GM18520 (cell line): ENCODE data around the gene DOCK3.
"Not testable (repeated sequence)": the region's sequence is repeated elsewhere in the genome, so short reads cannot be mapped to it uniquely, and the experiment has no call there.

Source experiments
- ATAC-seq: cut with Tn5 transposase; IDR thresholded peaks from one replicate; pipeline ENCODE4 v1.9.1; 2021; ENCODE audit not compliant: unreplicated experiment

The DOCK3 gene

DNA sequence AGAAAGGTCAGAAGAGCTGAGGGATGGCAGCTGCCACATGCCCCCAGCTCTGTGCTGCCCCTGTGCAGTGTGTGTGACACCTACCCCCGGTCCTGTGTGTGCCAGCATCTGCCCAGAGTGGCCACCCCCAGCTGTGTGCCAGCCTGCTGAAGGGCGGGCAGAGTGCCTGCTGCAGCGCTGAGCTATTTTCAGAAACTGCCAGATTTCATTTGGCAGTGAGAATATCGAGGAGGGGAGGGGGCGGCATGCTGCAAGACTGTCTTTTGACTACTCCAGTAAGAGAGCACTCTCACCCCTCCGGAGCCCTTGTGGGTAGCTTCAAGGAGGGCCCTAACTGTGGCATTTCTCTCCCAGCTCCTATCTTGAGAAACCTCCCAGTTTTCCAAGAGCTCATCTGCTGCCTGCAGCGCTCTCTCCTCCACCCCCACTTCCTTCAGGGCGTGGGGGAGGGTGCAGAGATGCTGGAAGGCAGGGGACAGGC lies 25.2 kb upstream of the DOCK3 start:
- ATAC-seq, result no peak

DNA sequence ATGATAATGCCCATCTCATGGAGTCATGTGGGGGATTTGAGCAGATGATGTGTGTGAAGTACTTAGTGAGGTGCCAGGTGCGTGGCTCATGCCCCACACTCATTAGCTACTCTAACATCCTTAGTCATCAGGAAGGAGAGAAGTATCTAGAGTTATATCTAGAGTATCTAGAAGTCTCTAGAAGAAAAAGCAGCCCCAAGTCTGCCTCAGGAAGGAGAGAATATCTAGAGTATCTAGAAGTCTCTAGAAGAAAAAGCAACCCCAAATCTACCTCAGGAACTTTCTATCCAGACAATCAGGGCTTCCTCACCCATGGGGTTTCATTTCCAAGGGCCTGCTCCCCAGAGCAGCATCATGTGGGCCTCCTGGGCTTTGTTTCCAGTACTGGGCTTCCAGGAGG lies 24.7 kb upstream of the DOCK3 start:
- ATAC-seq, result no peak

DNA sequence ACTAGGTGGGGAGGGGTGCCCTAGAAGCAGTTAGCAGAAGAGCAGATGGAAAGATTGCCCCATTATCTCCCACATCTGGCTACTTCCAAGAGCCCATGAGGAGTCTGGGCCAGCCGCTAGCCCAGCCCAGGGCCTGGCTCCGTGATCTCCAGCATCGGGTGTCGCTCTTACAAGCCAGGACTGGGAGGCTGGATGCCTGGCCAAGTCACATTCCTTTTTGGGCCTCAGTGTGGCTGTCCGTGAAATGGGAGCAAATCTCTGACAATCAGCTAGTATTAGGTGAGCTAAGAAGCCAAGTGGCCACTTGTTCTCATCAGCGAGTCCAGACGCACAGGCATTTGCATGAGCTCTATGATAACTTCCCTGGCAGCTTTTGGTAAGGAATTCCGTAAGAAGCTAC lies 23.3 kb upstream of the DOCK3 start:
- no peak for ATAC-seq

DNA sequence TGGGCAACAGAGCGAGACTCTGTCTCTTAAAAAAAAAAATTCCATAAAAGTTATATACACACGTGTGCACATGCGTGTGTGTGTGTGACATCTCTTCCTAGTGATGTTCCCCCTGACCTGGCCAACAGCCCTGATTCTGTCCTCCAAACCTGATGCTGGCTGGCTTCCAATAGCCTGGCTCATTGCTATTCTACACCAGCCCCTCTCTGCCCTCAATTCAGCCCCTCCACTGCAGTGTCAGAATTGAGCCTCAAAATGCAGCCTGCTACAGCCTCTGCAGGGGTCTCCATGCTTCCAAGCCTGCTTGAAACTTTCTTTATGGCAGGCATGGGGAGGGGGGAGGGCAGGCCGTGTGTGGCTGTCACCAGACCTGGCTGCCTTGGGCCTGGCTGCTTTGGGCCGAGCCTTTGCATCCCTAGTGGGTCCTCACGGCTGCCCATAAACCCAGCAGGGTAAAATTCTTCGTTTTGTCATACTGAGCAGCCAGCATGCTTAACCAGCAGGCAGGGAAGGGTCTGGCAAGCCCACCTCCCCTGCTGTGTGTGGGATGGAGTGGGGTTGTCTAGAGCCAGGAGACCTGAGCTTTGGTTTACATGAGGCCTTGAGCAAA lies 22.7 kb upstream of the DOCK3 start:
- no peak for ATAC-seq

DNA sequence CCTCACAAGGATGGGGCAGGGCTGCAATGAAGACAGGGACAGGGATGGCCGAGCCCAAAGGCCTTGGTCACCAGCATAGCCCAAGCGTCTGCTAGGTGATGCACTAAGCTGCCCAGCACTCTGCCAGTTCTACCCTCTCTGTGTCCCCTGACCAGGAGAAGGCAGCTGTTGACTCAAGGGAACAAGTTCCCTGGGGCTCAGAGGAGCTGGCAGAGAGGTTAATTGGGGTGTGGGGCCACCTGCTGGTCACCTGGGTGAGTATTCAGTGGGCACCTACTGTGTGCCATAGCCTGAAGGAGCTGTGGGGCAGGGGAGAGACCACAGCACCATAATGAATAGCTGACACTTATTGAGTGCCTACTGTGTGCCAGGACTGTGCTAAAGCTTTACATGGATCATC lies 22.0 kb upstream of the DOCK3 start:
- ATAC-seq, result no peak

DNA sequence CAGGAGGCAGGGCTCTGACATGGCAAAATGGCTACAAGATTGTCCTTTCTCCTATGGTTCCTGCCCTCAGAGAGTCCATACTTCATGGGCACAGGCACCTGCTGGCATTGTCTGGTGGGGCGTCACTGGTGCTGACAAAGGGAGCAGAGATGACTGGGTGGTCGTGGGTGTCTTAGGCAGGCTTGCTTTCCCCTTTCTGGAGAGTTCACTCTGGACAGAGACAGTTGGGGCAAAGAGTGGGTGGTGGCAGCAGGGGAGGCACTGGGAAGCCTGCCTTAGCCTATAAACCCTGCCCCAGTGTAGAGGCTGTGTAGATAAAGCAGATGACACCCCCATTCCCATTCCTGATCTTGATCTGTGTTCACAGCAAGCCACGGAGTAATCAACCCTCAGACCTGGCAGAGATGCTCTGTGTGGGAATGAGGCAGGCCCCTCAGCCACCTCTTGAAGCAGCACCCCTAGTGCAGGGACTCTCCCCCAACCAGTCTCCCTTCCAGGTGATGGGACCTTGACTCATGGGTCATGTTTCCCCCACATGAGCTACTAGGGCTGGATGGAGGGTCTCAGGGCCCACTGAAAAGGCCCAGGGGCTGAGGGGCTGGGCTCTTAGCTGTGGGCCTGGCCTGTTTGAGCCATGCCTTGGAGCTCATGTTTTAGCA lies 20.7 kb upstream of the DOCK3 start:
- ATAC-seq, result no peak

DNA sequence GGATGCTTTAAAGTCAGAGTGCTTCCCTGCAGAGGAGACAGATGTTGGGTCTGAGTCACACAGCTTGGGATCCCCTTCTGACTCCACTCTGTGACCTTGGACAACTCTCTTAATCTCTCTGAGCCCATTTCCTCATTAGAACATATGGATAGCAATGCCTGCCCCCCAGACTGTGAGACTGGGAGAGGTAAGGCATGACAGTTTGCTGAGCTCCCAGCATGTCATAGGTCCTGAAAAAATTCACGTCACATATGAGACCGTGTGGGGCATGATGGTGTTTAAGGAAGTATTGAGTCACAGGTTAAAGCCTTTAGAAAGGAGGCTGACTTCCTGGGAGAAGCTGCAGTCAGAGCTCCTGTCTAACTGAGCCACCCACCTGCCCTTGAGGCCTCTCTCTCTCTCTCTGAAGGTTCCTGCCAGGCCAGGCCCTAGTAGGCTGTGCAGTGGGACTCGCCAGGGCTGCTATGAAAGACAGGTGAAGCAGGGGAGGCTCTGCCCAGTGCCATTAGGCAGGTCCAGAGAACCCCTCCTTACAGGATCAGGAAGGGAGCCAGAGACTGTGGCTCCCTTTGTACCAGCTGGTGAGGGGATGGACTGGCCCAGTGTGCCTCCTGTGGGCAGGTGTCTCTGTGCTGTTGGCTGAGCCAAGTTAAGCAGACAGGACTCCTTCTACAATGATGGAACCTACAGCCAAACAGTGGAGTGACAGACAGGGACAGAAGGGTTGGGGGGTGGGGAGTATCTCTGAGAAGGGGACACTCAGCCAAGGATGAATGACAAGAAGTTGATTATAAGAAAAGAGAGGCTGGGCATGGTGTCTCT lies 19.5 kb upstream of the DOCK3 start:
- ATAC-seq, result no peak

DNA sequence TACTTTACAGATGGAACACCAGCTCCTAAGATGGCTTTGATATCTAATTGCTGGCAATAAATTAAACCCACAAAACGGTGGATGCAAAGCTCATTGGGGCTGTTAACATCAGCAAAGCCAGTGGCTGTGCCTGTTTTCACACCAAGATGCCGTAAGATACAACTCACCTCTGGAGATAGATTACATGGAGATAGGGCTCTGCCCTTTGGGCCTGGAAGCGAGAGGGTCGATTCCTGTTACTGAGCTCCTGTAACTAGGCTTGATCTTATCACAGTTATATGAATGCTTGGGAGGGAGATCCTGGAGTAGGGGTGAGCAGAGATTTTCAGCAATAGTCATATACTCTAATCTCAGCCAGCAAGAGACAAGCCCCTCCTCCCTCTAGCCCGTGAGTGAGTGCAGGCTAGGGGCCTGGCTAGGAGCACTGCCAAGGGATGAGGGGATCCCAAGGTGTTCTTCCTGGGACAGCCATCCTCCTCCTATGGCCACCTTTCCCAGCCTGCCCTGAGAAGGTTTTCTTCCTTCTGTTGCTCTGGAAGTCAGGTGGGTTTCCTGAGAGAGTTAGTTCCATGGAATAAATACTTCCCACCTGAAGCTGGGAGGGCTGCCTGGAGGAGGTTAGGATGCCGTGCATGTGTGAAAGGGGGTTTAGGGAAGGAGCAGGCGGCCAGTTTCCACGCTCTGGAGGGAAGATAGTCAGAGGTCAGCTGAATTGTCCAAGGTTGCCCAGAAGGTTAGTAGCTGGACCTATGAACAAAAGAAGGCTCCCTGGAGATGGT lies 18.1 kb upstream of the DOCK3 start:
- ATAC-seq, result no peak

DNA sequence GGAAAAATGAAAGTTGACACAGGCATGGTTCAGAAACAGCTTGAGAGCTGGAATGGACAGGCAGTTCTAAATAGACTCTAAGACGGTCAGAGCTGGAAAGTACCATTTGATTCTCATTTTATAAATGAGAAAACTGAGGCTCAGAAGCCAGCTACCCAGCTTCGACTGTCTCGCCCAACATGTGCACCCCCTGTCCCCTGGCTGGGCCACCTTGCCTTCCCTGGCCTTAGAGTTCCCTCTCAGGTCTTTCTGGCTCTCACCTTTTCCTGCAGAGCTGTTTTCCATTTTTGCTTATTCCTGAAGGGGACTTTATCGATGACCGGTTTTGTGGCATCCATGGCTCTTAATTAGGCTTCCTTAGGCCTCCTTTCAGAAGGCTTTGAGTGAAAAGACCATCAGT lies 17.3 kb upstream of the DOCK3 start:
- no peak for ATAC-seq

DNA sequence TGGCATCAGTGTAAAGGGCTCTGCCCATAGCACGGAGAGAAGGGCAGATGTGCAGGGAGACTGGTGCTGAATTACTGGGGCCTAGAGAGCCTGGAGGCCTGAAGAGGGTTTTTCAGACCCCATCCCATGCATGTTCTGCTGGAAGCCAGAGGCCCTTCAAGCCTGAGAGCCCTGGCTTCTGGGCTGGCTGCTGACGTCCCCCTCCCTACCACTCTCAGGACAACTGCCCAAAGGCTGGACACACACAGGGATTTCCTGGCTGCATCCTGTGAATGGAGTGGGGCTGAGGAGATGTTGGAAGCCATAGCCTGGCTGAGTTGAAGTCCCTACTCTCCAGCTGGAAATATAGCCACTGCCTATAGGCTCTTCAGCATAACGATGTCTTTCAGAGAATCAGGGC lies 16.9 kb upstream of the DOCK3 start:
- ATAC-seq, result no peak

DNA sequence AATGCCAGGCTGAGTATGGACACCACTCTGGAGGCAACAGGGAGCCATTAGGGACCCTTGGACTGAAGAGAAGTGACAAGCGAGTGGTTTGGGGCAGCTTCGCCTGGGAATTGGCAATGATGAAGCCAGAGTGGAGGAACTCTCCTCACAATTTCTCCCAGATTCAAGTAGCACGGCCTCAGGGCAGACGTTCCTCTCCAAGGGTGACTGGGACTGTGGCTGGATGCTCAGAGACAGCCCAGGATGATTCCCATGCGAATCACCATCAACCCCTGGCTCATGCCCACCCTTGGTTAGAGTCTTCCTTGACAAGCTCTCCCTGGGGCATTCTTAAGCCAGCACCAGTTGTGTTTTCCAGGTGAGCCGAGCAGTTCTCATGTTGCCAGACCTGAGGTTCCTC lies 16.3 kb upstream of the DOCK3 start:
- ATAC-seq, result no peak

DNA sequence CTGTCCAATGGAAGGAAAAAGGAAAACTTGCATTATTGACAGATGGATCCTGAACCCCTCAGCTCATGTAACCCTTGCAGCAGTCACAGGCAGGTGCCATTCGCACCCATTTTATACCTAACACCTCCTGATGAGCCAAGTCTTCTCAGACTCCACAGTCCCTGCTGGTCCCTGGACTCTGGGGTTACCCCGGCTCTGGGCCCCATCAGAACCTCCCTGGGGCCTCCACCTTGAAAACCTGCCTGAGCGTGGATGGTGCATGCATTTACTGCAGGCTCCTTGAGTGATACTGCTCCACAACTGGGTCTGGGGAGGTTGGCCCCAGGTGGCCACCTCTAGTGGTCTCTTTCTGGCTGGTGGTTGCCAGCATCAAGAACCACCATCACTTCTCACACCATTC lies 15.9 kb upstream of the DOCK3 start:
- no peak for ATAC-seq

DNA sequence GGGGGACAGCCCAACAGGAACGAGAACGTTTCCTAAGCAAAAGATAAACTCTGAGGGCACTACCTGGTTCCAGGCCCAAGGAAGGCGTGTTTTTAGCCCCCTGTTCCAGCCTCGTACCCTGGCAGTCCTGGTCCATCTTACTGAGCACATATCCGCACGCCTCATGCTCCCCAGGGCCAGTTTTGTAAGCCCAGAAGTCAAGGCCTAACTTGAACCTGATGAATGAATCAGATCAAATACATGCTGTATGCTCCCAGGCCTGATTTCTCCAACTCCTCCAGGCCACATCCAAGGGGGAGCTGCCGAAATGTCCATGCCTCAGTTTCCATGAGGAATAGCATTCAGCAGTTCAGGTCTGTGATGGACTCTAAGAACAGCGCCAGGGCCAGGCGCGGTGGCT lies 14.3 kb upstream of the DOCK3 start:
- no peak for ATAC-seq

DNA sequence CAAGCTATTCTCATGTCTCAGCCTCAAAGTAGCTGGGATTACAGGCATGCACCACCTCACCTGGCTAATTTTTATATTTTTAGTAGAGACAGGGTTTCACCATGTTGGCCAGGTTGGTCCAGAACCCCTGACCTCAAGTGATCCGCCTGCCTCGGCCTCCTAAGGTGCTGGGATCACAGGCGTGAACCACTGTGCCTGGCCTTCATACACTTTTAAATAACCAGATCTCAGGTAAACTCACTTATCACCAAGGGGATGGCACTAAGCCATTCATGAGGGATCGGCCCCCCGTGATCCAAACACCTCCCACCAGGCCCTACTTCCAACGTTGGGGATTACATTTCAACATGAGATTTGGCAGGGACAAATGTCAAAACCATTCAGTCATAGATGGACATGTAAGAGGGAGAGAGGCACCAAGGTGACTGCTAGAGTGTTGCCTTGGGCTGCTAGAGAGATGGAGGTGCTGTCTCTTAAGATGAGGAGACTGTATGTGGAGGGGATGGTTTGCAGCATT lies 13.3 kb upstream of the DOCK3 start:
- ATAC-seq, result no peak

DNA sequence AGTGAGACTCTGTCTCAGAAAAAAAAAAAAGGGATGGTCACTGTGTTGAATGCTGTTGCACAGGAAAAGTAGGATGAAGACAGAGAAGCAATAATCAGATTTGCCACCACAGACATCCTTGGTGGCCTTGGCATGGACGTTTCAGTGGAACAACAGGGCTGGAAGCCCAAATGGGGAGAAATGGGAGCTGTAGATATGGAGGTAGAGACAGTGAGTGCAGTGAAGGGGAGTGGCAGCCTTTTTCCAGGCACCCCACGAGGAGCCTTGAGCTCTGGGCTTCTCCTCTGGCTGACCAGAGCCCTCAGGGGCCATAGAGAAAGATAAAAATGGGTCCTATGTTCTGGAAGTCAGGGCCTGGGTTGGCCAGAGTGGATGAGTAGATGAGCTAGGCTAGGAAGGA lies 12.3 kb upstream of the DOCK3 start:
- ATAC-seq, result no peak

DNA sequence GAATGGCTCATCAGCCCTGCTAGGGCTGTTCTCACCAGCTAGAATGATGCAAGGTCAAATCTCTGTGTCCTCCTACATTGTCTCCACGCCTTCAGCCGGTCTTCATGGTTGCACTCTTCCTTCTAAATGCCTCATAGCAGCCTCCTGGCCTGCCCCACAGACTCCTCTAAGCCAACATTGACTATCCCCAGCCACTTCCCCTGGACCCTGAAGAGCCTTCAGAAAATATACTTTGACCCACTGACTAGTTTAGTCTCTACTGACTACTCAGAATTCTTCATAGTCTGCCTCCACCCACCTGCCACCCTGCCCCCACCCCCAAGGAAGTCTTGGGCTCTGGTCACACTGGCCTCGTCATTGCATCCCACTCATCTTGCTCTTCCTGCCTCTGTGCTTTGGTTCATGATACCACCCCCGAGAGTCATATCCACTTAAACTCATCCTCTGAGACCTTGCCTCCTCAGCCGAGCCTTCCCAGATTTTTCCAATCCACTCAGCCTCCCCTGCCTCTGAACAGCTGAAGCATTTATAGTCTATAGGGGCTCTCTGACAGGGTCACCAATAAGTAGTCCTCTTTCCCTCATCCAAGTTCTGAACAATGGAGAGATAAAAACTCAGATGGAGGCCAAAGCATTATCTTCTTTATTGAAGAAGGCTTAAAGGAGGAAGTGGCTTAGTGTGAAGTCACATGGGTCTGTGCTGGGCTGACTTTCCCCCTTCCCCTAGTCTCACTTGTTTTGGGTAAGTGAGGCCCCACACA lies 9.5 kb upstream of the DOCK3 start:
- ATAC-seq, result no peak

DNA sequence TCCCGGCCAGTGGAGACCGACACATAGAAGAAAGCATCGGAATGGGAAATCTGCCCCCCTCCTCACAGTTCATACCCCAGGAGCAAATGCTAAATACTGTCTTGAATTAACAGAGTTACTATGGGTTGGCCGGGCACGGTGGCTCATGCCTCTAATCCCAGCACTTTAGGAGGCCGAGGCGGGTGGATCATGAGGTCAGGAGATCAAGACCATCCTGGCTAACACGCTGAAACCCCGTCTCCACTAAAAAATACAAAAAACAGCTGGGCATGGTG lies 8.9 kb upstream of the DOCK3 start:
- not testable (repeated sequence) for ATAC-seq

DNA sequence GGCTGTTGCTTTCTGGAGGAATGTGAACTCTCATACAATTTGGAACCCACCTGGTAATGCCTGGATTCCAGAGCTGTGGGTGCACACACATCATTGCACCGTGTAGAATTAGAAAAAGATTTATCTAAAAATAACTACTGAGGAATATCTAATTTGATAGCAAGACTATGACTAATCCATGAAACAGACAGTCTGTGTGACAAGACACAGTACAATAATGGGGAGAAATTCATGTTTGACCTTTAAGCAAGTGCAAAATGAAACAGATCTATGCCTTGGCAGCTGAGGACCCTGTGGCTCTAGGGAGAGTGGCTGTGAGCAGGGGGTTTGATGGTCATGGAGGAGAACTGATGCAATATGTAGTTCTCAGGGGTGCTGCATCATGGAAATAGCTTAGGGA lies 7.9 kb upstream of the DOCK3 start:
- no peak for ATAC-seq

DNA sequence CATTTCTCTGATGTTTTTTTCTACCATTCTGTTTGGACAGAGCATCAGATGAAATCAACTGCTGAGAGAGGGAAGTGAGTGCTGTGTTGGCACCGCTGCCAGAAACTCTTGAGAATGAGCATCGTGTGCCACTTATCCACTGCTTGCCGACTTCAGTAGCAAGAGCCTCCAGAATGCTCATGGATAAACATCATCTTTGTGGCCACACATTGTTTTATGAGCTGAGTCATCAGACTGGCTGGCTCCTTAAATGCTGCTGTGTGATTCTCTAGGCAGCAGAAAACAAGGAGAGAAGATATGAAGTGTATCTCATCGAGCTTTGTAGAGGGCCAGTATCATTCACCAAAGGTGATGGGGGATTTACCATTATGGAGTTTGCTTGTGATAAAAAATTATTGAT lies 3.4 kb upstream of the DOCK3 start:
- no peak for ATAC-seq

DNA sequence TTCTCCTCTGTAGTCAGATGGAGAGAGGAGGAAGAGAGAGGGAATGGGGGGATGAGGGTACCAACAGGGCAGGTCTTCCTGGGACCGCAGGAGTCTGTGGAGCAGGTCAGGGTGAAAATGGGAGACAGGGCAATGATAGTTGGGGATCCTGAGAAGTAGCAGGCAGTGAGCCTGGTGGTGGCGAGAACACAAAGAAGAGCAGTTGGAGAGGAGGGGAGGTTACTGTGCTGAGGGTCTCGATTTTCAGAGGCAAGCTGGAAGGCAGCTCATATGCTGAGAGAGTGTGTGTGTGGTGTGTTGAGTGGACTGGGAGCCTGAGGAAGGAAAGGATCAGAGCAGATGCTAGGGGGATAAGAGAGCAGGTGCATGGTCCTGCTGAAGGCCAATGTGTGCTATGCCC lies 2.1 kb upstream of the DOCK3 start:
- no peak for ATAC-seq

DNA sequence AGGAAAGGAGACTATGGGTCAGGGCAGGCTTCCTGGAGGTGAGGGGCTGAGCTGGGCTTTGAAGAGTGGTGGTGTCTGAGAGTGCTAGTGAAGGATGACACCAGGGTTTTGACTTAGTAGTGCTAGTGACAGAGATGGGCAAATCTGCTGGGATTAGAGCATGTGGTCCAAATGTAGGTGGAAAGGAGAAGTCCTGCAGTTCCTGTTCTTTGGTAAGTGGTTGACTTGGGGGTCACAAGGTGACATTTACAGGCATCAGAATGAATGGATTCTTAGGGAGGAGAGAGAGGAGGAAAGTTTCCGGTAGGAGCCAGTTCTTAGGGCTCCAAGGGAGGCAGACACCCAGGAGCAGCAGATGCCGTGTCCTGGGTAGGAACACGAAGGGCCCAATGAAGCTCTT lies 796 bp upstream of the DOCK3 start:
- ATAC-seq, result no peak
